K562 (cell line): ENCODE data around the gene SLC35B1. TPM values are rescaled to one million over a fixed set of nuclear protein-coding genes. Genes with fewer than 3 reads are reported as not detected.

Experiments used
- ARHGAP35 ChIP-seq: fragments of 450-650 bp; IDR thresholded peaks from 2 replicates; pipeline ENCODE4 v1.6.1; 2018; ENCODE audit not compliant: partially characterized antibody
- ARID3A ChIP-seq: IDR thresholded peaks from 2 replicates; pipeline ENCODE4 v1.6.1; 2012; ENCODE audit warnings: low read depth, low read length, improper control_type of control experiment, borderline replicate concordance
- C11orf30 ChIP-seq: fragments of 450-650 bp; IDR thresholded peaks from 2 replicates; pipeline ENCODE4 v1.6.1; 2016; ENCODE audit warnings: low read depth, mild to moderate bottlenecking
- ELF4 ChIP-seq: fragments of 450-650 bp; formaldehyde crosslinking; IDR thresholded peaks from 2 replicates; pipeline ENCODE4 v1.4.0; 2022; ENCODE audit warnings: missing genetic modification characterization
- HDAC8 ChIP-seq: fragments of 450-650 bp; IDR thresholded peaks from 2 replicates; pipeline ENCODE4 v1.6.1; 2016; ENCODE audit warnings: mild to moderate bottlenecking, missing genetic modification characterization, moderate library complexity, missing compliant biosample characterization
- HSF4 ChIP-seq: fragments of 250-450 bp; sonication (Bioruptor Pico); IDR thresholded peaks from 2 replicates; pipeline ENCODE4 v2.1.2; 2022; ENCODE audit warnings: mild to moderate bottlenecking, moderate library complexity, borderline replicate concordance
- KDM4B ChIP-seq, 2 experiments: fragments of 450-650 bp in 1 of 2; sonication (generic) in 1 of 2; IDR thresholded peaks; 2 replicates each; pipeline ENCODE4 v1.6.1; 2016 to 2017; ENCODE audit warnings: borderline replicate concordance in 2 of 2, antibody characterized with exemption in 1 of 2, low read depth in 1 of 2, mild to moderate bottlenecking in 1 of 2
- MBD1 ChIP-seq: fragments of 250-450 bp; sonication (Bioruptor Pico); IDR thresholded peaks from 2 replicates; pipeline ENCODE4 v1.8.0; 2022; ENCODE audit warnings: inconsistent platforms
- TAF1 ChIP-seq: IDR thresholded peaks from 2 replicates; pipeline ENCODE4 v1.6.1; 2011; ENCODE audit warnings: mild to moderate bottlenecking, low read length, moderate library complexity; ENCODE audit not compliant: insufficient read depth, control insufficient read depth, severe bottlenecking; ENCODE audit errors: extremely low read depth
- TAF15 ChIP-seq: fragments of 200-400 bp; formaldehyde crosslinking; IDR thresholded peaks from 2 replicates; pipeline ENCODE4 v1.6.1; 2017; ENCODE audit warnings: mild to moderate bottlenecking, low read depth, low read length, moderate library complexity
- TAL1 ChIP-seq: fragments of 450-650 bp; IDR thresholded peaks from 2 replicates; pipeline ENCODE4 v1.6.1; 2016; ENCODE audit warnings: mild to moderate bottlenecking
- ZKSCAN8 ChIP-seq: fragments of 200-800 bp; sonication (Bioruptor generic); IDR thresholded peaks from 2 replicates; pipeline ENCODE4 v1.6.1; 2016; ENCODE audit warnings: missing genetic modification characterization, missing compliant biosample characterization
- ZNF263 ChIP-seq: sonication (generic); formaldehyde crosslinking; IDR thresholded peaks from 2 replicates; pipeline ENCODE4 v1.8.0; 2022; ENCODE audit warnings: mild to moderate bottlenecking, missing genetic modification reagents, borderline replicate concordance
- ZNF57 ChIP-seq: fragments of 450-650 bp; formaldehyde crosslinking; IDR thresholded peaks from 2 replicates; pipeline ENCODE4 v1.4.0; 2020; ENCODE audit warnings: mild to moderate bottlenecking, moderate library complexity
- ZNF830 ChIP-seq: fragments of 250-450 bp; sonication (Bioruptor Pico); IDR thresholded peaks from 2 replicates; pipeline ENCODE4 v1.5.0; 2021; ENCODE audit warnings: mild to moderate bottlenecking
- polyA plus RNA-seq, 8 experiments: library from polyadenylated mRNA; depleted of rRNA in 4 of 8; stranded (reverse) in 5 of 8; unstranded in 3 of 8; fragments of >200 nt; fragmentation: Nextera tagmentation in 2 of 8; fragmentation: Illumina TruSeq in 1 of 8; extraction: Ambion mirVana in 2 of 8; extraction: Trizol in 1 of 8; gene quantifications; 2 replicates each; pipeline versions ENCODE4 v1.2.1 to v1.2.3, GENCODE V29; 2011 to 2014; ENCODE audit warnings: inconsistent platforms in 1 of 8, missing spikeins in 1 of 8
- total RNA-seq, 7 experiments: library from RNA; depleted of rRNA in 6 of 7; stranded (reverse); fragments of >200 nt in 6 of 7; fragmentation: Illumina TruSeq in 2 of 7; extraction: Trizol in 2 of 7; gene quantifications; 2 replicates each; pipeline versions ENCODE4 v1.2.1 to v1.2.3, GENCODE V29; 2011 to 2021; ENCODE audit warnings: low replicate concordance in 1 of 7
- TF ChIP-seq, protein P1 (sequence below): IDR thresholded peaks from 2 replicates; pipeline ENCODE4 v1.6.1; 2014; ENCODE audit warnings: antibody characterized with exemption
- TF ChIP-seq, protein P2 (sequence below): fragments of 250-450 bp; sonication (Bioruptor Pico); IDR thresholded peaks from 2 replicates; pipeline ENCODE4 v1.4.0; 2020; ENCODE audit warnings: mild to moderate bottlenecking, moderate library complexity
- TF ChIP-seq, protein P3 (sequence below): sonication (generic); formaldehyde crosslinking; IDR thresholded peaks from 2 replicates; pipeline ENCODE4 v1.4.0; 2020; ENCODE audit warnings: mild to moderate bottlenecking, missing genetic modification reagents

Gene SLC35B1
- total and polyA plus RNA-seq, 9 of the 15 experiments (the other 6 are each of a cell fraction or from before 2014, with no cell fraction given), result 51.4 to 87.9 (median 66.3) TPM

GRCh38 chr17:49677933-49678847 lies 29.6 kb downstream of the SLC35B1 start, which contains the start of gene SPOP (continued):
- TF ChIP-seq TAF1, result peak; percentile 77
- TF ChIP-seq KDM4B (IDR thresholded peaks at IDR 0.05; ENCODE audit: borderline replicate concordance in 2 of 2, low read depth in 1 of 2), result peak in 1 of 2 experiments; percentile 70; a peak in 1 of 4 replicates
- TF ChIP-seq ZKSCAN8 (CRISPR knock-in tag), result no peak
- no peak for TF ChIP-seq TAL1
- no peak for TF ChIP-seq ARID3A
- TF ChIP-seq ZNF830 (CRISPR knock-in tag), result peak; percentile 11; the same call in 1 of the 2 replicates
- no peak for TF ChIP-seq HSF4 (CRISPR knock-in tag)
- TF ChIP-seq C11orf30, result no peak
- no peak; the same call in 1 of the 2 replicates for TF ChIP-seq ELF4
- TF ChIP-seq, protein P1, sequence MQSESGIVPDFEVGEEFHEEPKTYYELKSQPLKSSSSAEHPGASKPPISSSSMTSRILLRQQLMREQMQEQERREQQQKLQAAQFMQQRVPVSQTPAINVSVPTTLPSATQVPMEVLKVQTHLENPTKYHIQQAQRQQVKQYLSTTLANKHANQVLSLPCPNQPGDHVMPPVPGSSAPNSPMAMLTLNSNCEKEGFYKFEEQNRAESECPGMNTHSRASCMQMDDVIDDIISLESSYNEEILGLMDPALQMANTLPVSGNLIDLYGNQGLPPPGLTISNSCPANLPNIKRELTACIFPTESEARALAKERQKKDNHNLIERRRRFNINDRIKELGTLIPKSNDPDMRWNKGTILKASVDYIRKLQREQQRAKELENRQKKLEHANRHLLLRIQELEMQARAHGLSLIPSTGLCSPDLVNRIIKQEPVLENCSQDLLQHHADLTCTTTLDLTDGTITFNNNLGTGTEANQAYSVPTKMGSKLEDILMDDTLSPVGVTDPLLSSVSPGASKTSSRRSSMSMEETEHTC, result no peak
- TF ChIP-seq HDAC8, result no peak
- TF ChIP-seq, protein P2, sequence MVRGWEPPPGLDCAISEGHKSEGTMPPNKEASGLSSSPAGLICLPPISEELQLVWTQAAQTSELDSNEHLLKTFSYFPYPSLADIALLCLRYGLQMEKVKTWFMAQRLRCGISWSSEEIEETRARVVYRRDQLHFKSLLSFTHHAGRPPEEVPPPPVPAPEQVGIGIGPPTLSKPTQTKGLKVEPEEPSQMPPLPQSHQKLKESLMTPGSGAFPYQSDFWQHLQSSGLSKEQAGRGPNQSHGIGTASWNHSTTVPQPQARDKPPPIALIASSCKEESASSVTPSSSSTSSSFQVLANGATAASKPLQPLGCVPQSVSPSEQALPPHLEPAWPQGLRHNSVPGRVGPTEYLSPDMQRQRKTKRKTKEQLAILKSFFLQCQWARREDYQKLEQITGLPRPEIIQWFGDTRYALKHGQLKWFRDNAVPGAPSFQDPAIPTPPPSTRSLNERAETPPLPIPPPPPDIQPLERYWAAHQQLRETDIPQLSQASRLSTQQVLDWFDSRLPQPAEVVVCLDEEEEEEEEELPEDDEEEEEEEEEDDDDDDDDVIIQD (CRISPR knock-in tag), result no peak
- TF ChIP-seq ZNF263 (CRISPR knock-in tag), result peak; percentile 58; the same call in 1 of the 2 replicates
- no peak for TF ChIP-seq ZNF57 (CRISPR knock-in tag)
- TF ChIP-seq ARHGAP35, result no peak
- TF ChIP-seq, protein P3, sequence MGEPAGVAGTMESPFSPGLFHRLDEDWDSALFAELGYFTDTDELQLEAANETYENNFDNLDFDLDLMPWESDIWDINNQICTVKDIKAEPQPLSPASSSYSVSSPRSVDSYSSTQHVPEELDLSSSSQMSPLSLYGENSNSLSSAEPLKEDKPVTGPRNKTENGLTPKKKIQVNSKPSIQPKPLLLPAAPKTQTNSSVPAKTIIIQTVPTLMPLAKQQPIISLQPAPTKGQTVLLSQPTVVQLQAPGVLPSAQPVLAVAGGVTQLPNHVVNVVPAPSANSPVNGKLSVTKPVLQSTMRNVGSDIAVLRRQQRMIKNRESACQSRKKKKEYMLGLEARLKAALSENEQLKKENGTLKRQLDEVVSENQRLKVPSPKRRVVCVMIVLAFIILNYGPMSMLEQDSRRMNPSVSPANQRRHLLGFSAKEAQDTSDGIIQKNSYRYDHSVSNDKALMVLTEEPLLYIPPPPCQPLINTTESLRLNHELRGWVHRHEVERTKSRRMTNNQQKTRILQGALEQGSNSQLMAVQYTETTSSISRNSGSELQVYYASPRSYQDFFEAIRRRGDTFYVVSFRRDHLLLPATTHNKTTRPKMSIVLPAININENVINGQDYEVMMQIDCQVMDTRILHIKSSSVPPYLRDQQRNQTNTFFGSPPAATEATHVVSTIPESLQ (CRISPR knock-in tag), result peak; percentile 98
- TF ChIP-seq TAF15, result no peak
- no peak for TF ChIP-seq MBD1 (CRISPR knock-in tag)
